Measurements from ENCODE around the gene USP53.

- TF ChIP-seq ZNF518B (CRISPR knock-in tag; IDR thresholded peaks at IDR 0.05) (no peak), TRIM24 (IDR thresholded peaks at IDR 0.05) (no peak), FOS (IDR thresholded peaks at IDR 0.05; ENCODE audit: extremely low read depth, insufficient read length) (no peak), CTCF (IDR thresholded peaks at IDR 0.05 in 2 of 3, conservative IDR thresholded peaks at IDR 0.05 in 1 of 3; ENCODE audit: insufficient read depth in 2 of 3, low read depth in 1 of 3, low read length in 3 of 3) (no peak), MCM5 (IDR thresholded peaks at IDR 0.05; ENCODE audit: low read depth) (no peak), E2F5 (CRISPR knock-in tag; IDR thresholded peaks at IDR 0.05) (no peak), EZH2 (IDR thresholded peaks at IDR 0.05; ENCODE audit: borderline replicate concordance, low read depth, low read length) (no peak), POLR2A (conservative IDR thresholded peaks at IDR 0.05) (no peak), DNMT1 (IDR thresholded peaks at IDR 0.05) (no peak), ZFX (CRISPR knock-in tag; IDR thresholded peaks at IDR 0.05) (no peak), RNF2 (IDR thresholded peaks at IDR 0.05) (no peak), POLR2AphosphoS5 (IDR thresholded peaks at IDR 0.05; ENCODE audit: control insufficient read depth, insufficient read depth, low read depth, low read length) (no peak), ATF3 (IDR thresholded peaks at IDR 0.05) (no peak), ATF3 (CRISPR knock-in tag; conservative IDR thresholded peaks at IDR 0.05) (no peak), HNRNPL (IDR thresholded peaks at IDR 0.05; ENCODE audit: low read depth, low read length) (no peak)
These were observed 87.2 kb downstream of the USP53 start for GRCh38 chr4:119299741-119300100.
